GM06990 (cell line): ENCODE results near the gene PAGR1.

Experiments used
- DNase-seq: peaks from one replicate; pipeline ENCODE4 v3.0.0-alpha.2; 2011; ENCODE audit not compliant: insufficient read length; ENCODE audit errors: extremely low read depth
- H3K27me3 ChIP-seq: replicated peaks from 2 replicates; pipeline ENCODE4 v1.6.0; 2011; ENCODE audit warnings: low read length; ENCODE audit not compliant: control insufficient read depth, insufficient read depth
- H3K36me3 ChIP-seq: 2 replicates; pipeline ENCODE4 v1.5.1; 2011; ENCODE audit warnings: low read length; ENCODE audit not compliant: control insufficient read depth, insufficient read depth
- H3K4me3 ChIP-seq: replicated peaks from 2 replicates; pipeline ENCODE4 v1.5.1; 2011; ENCODE audit warnings: low read depth, mild to moderate bottlenecking, control low read depth, low read length
- TF ChIP-seq, protein P1 (sequence below): IDR thresholded peaks from 2 replicates; pipeline ENCODE4 v1.5.1; 2011; ENCODE audit warnings: low read length, control low read depth, mild to moderate bottlenecking, inconsistent platforms; ENCODE audit not compliant: insufficient read depth, poor library complexity, severe bottlenecking

PAGR1 gene

DNA sequence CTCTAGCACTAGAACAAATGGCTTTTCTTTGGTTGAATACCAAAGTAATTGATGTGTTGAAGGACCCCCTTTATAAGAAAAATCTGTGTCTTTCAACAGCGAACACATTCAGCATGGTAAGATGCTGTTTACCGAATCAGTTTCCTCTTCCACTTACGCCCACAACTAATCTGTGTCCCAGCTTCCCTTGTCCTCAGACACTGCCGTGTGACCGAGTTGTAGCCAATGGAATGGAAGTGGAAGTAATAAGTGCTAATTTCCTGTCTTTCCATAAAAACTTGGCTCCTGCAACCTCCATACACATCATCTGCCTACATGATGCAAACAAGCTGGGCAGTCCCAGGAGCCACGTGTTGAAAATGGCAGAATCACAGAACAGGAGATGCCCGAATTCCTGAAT lies 36.7 kb downstream of the PAGR1 start:
- TF ChIP-seq, protein P1, sequence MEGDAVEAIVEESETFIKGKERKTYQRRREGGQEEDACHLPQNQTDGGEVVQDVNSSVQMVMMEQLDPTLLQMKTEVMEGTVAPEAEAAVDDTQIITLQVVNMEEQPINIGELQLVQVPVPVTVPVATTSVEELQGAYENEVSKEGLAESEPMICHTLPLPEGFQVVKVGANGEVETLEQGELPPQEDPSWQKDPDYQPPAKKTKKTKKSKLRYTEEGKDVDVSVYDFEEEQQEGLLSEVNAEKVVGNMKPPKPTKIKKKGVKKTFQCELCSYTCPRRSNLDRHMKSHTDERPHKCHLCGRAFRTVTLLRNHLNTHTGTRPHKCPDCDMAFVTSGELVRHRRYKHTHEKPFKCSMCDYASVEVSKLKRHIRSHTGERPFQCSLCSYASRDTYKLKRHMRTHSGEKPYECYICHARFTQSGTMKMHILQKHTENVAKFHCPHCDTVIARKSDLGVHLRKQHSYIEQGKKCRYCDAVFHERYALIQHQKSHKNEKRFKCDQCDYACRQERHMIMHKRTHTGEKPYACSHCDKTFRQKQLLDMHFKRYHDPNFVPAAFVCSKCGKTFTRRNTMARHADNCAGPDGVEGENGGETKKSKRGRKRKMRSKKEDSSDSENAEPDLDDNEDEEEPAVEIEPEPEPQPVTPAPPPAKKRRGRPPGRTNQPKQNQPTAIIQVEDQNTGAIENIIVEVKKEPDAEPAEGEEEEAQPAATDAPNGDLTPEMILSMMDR, result no peak
- peaks cover under 1% of the 10 kb centered on the region for H3K36me3 ChIP-seq

DNA sequence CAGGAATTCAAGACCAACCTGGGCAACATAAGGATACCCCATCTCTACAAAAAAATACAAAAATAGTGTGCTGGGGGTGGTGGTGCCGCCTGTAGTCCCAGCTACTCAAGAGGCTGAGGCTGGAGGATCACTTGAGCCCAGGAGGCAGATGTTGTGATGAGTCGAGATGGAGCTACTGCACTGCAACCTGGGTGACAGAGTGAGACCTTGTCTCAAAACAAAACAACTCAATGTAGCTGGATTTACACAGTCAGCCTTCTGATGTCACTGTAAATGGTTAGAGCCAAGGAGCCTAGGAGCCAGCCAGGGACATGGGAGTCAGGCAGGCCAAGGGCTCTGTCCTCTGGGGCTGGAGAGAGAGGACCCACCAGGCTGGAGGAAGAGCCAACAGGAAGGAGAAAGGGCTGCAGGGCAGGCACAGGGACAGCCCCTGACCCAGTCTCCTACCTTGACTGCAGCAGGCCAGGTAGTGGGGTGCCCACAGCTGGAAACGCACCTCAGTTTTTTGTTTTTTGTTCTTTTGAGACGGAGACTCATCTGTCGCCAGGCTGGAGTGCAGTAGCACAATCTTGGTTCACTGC lies 38.7 kb downstream of the PAGR1 start:
- no peak for DNase-seq
- H3K4me3 ChIP-seq, result no peak overlapping the region
- no peaks in the 10 kb centered on the region for H3K27me3 ChIP-seq
- TF ChIP-seq, protein P1, result no peak
- peaks cover 6% of the 10 kb centered on the region for H3K36me3 ChIP-seq

More for the DNA sequence above, 36.7 kb downstream of the PAGR1 start:
- H3K4me3 ChIP-seq, result no peak overlapping the region
- no peaks in the 10 kb centered on the region for H3K27me3 ChIP-seq
- DNase-seq, result no peak

DNA sequence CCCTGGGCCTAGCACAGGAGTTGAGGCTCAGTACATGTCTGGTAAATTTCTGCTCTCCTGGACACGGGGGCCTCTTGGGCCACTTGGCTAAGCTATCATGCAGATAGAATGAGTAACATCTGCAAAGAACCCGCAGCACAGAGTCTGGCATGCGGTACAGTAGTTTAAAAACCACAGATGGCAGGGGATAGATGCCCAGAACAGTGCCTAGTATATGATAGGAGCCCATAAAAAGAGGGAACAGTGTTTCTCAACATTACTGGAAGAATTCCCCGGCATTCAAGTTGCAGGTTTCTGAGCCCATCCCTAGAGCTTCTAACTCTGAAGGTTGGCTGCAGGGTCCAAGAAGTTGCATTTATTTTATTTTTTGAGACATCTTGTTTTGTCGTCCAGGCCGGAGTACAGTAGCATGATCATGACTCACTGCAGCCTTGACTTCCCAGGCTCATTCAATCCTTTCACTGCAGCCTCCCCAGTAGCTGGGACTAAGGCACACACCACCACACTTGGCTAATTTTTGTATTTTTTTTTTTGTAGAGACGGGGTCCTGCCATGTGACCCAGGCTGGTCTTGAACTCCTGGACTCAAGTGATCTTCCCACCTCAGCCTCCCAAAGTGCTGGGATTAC lies 41.3 kb downstream of the PAGR1 start:
- TF ChIP-seq, protein P1, result no peak
- Histone ChIP-seq H3K36me3 (peaks cover 8% of the 10 kb centered on the region), H3K4me3 (no peak overlapping the region), H3K27me3 (no peaks in the 10 kb centered on the region)
- DNase-seq, result no peak

DNA sequence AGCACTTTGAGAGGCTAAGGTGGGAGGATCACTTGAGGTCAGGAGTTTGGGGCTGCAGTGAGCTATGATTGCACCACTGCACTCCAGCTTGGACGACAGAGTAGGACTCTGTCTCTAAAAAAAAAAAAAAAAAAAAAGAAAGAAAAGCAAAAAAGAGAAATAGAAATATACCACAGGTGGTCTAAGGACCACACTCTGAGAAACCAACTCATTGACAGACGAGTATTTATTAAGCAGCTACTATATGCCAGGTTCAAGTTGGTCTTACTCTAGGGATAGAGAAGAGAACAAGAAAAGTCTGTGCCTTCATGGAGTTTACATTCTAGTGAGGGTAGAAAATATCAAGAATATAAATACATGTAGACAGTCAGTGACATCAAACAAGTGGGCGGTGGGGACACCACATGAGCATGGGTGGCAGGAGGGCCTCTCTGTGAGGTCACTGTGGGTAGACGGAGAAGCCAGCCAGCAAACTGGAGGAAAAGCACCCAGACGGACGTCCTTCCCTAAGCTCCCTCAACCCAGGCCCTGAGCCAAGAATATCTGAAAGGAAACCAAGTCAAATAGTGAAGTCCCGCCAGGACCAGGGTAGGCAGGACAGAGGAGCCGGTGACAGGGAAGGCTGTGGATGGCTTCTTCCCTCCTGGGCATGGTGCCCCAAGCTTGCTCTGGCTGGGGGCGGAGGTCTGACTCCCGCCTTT lies 42.3 kb downstream of the PAGR1 start:
- TF ChIP-seq, protein P1, result no peak
- Histone ChIP-seq H3K4me3 (no peak overlapping the region), H3K27me3 (no peaks in the 10 kb centered on the region), H3K36me3 (peaks cover 8% of the 10 kb centered on the region)
- no peak for DNase-seq

DNA sequence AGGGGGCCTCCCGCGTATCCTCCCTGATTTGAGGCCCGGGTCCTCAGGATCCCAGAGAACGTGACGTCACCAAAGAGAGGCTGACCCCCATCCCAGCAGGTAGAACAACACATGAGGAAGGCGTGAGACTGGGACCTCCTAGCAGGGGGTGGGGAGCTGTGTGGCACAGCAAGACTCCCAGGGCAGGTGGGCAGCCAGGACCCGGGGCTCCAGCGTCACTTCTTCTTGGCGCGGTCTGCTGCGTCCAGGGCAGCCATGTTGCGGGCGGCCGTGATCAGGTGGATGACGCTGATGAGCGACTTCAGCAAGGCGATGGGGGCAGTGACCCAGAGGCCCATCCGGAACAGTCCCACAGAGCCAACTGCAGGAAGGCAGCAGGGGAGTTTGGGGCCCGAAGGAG lies 43.0 kb downstream of the PAGR1 start:
- no peak for DNase-seq
- H3K4me3 ChIP-seq, result no peak overlapping the region
- peaks cover 8% of the 10 kb centered on the region for H3K36me3 ChIP-seq
- TF ChIP-seq, protein P1, result no peak
- no peaks in the 10 kb centered on the region for H3K27me3 ChIP-seq
